ENCODE results near the gene FUT3. TPM values are rescaled to one million over a fixed set of nuclear protein-coding genes. Genes with fewer than 3 reads are reported as not detected.

Gene FUT3
- total RNA-seq, 1 experiment from 2014 or later = not detected

DNA sequence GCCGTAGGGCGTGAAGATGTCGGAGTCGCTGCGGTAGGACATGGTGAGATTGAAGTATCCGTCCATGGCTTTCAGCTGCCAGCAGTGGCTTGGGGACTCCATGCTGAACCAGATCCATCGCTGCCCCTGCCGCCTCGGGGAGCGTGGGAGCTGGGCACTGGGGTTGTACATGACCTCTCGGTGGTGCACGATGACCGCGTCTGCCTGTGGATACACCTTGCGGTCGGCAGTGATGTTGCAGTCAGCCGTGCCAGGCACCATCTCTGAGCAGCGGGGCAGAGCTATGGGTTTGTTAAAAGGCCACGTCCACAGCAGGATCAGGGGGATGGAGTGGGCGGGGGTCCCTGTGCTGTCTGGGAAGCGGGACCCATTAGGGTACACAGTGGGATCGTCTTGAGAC lies 19.2 kb downstream of the FUT3 start:
- no peaks in the 10 kb centered on the region for H3K36me3 Mint-ChIP-seq (ENCODE audit: insufficient read depth in 1 of 3, low read depth in 3 of 3)

More for the DNA sequence above, 19.2 kb downstream of the FUT3 start:
- no peak overlapping the region for H3K4me2 ChIP-seq (ENCODE audit: insufficient read depth, insufficient read length, low read length)
- no peak overlapping the region for H2BK12ac ChIP-seq (ENCODE audit: insufficient read length, low read depth, low read length)
- H2AK5ac ChIP-seq (ENCODE audit: insufficient read length, low read length) = no peak overlapping the region
- no peaks in the 10 kb centered on the region for H3K4me1 ChIP-seq (ENCODE audit: insufficient read depth, low read length)
- H3T11ph ChIP-seq (ENCODE audit: low read length) = no peak overlapping the region
- WGBS (ENCODE audit: extremely low coverage, insufficient read length, low lambda C conversion rate) = no CpG with 5 or more reads among the region's 22 CpGs
- H3K9me3 ChIP-seq (ENCODE audit: control insufficient read depth, low read depth, low read length) = no peaks in the 10 kb centered on the region
- no peak overlapping the region for H3K23ac ChIP-seq (ENCODE audit: insufficient read length, low read depth, low read length)
- no peaks in the 10 kb centered on the region for H3K27me3 ChIP-seq (ENCODE audit: insufficient read depth, low read length)
- no peak overlapping the region for H2AFZ ChIP-seq (ENCODE audit: low read length)
- H3K27me3 Mint-ChIP-seq (ENCODE audit: low read depth) = peaks cover 46% of the 10 kb centered on the region
- TF ChIP-seq CTCF (conservative IDR thresholded peaks at IDR 0.05) = no peak
- H2BK15ac ChIP-seq (ENCODE audit: low read depth, low read length) = no peak overlapping the region
- peaks cover 12% of the 10 kb centered on the region for H3K23me2 ChIP-seq (ENCODE audit: insufficient read length, low read depth, low read length, poor library complexity, severe bottlenecking)
- no peaks in the 10 kb centered on the region for H3K79me1 ChIP-seq (ENCODE audit: insufficient read depth, low read depth, low read length, poor library complexity, severe bottlenecking)
- no peak overlapping the region for H3K4ac ChIP-seq (ENCODE audit: low read depth, low read length)
- H3K9ac ChIP-seq (ENCODE audit: extremely low read depth, insufficient read length, low read length) = no peak overlapping the region
- no peak overlapping the region for H3K18ac ChIP-seq (ENCODE audit: insufficient read length, low read depth, low read length)
- H4K8ac ChIP-seq (replicated peaks; ENCODE audit: insufficient read length, low read depth, low read length) = no peak overlapping the region
- no peak overlapping the region for H3K56ac ChIP-seq (ENCODE audit: insufficient read length, low read depth, low read length)
- DNase-seq = no peak
- H3K79me2 ChIP-seq (ENCODE audit: insufficient read depth, low read length) = no peaks in the 10 kb centered on the region
- H3K9me3 Mint-ChIP-seq = no peaks in the 10 kb centered on the region; a peak in 2 of 5 replicates
- no peak overlapping the region for H3K27ac ChIP-seq (ENCODE audit: insufficient read length, low read depth, low read length)
- no peak overlapping the region for H3K14ac ChIP-seq (ENCODE audit: insufficient read depth, low read length)
- no peaks in the 10 kb centered on the region for H4K20me1 ChIP-seq (ENCODE audit: control insufficient read depth, insufficient read depth, insufficient read length)
- H3K4me3 Mint-ChIP-seq = no peak overlapping the region
- H3K27ac Mint-ChIP-seq = no peak overlapping the region; a peak in 1 of 7 replicates
- H3K4me1 Mint-ChIP-seq = peaks cover 1 to 6% of the 10 kb centered on the region in 2 experiments; a peak in 2 of 4 replicates
- H2BK5ac ChIP-seq (ENCODE audit: insufficient read length, low read length) = no peak overlapping the region
- no peak overlapping the region for H4K5ac ChIP-seq (ENCODE audit: insufficient read length, low read depth, low read length)
- no peak overlapping the region for H2BK20ac ChIP-seq (ENCODE audit: low read depth, low read length, poor library complexity, severe bottlenecking)
- no peak overlapping the region for H4K91ac ChIP-seq (ENCODE audit: insufficient read length, low read depth, low read length)
- no peak overlapping the region for H2BK120ac ChIP-seq (ENCODE audit: low read depth, low read length, poor library complexity, severe bottlenecking)

Measured in H9 (cell line).